ENCODE measurements around the gene CEACAM3.

Gene CEACAM3

DNA sequence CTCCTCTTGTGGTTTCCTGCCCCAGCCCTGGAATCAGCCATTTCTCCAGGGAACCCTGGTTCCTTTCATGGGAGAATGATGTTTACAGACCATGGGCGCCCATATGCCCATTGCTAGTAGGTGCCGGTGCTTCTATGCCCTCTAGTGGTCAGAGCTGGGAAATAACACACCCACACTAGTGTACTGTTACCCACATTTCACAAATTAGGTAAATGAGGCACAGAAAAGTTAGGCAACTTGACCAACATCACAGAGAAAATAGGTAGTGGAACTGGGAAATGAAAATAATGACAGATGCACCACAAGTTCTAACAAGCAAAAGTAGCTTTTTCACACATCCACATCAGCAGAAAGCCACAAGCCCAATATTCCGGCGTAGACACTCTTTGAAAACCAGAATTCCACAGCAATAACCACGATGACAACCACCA is 1.3 kb upstream of the CEACAM3 start:
- Histone ChIP-seq H3K36me3 (ENCODE audit: control insufficient read depth, insufficient read depth, low read length) (no peaks in the 10 kb centered on the region), H3K9ac (ENCODE audit: low read depth, low read length) (no peak overlapping the region), H3K27me3 (ENCODE audit: control insufficient read depth, insufficient read depth, low read length) (peaks cover 4% of the 10 kb centered on the region), H3K4me1 (ENCODE audit: control insufficient read depth, insufficient read depth, low read length) (peaks cover 2% of the 10 kb centered on the region), H3K9me3 (ENCODE audit: control insufficient read depth, insufficient read depth, low read length) (no peaks in the 10 kb centered on the region), H3K4me3 (ENCODE audit: low read depth, low read length) (no peak overlapping the region)

DNA sequence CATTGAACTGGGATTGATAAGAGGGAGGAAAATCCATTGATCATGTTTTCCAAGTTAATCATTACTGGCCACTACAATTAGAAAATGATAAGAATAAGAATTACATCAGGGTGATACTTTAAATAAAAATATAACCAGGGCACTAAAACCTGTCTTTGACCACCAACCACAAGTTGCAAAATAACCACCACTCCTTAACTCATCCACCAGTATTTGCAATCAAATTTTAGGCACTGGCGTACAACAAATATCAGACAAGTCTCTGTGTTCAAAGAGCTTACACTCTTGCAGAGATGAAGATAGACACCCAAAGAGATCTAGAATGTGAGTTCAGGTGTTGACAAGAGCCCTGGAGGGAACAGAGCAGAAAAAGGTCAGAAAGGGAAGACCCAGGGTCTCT is 514 bp downstream of the CEACAM3 start:
- Histone ChIP-seq H3K27me3 (ENCODE audit: control insufficient read depth, insufficient read depth, low read length) (peaks cover 4% of the 10 kb centered on the region), H3K36me3 (ENCODE audit: control insufficient read depth, insufficient read depth, low read length) (no peaks in the 10 kb centered on the region), H3K4me1 (ENCODE audit: control insufficient read depth, insufficient read depth, low read length) (peaks cover 2% of the 10 kb centered on the region), H3K9me3 (ENCODE audit: control insufficient read depth, insufficient read depth, low read length) (no peaks in the 10 kb centered on the region), H3K9ac (ENCODE audit: low read depth, low read length) (no peak overlapping the region), H3K4me3 (ENCODE audit: low read depth, low read length) (no peak overlapping the region)

DNA sequence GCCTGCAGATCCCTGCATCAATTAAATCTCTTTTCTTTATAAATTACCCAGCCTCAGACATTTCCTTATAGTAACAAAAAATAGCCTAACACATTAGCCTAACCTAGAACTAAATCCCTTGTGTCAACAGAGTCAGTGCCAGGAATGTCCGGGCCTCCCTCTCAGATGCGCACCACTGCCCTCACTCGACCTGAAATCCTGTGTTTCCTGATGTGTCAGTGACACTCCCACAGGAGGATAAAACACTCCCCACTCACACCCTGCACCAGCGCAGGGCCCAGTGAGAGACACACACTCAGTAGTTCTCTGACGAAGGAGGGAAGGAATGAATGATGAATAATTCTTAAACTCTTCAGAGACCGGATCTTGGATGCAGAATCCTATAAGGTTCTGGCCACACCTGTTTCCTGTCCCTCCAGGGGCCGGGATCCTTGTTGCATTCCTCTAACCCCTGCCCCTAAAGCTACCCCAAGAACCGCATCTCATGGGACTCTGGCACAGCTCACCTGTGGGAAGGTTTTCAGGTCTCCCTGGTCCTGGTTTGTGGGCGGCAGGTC is 3.1 kb downstream of the CEACAM3 start:
- Histone ChIP-seq H3K4me1 (ENCODE audit: control insufficient read depth, insufficient read depth, low read length) (no peaks in the 10 kb centered on the region), H3K9me3 (ENCODE audit: control insufficient read depth, insufficient read depth, low read length) (no peaks in the 10 kb centered on the region), H3K4me3 (ENCODE audit: low read depth, low read length) (no peak overlapping the region), H3K27me3 (ENCODE audit: control insufficient read depth, insufficient read depth, low read length) (no peaks in the 10 kb centered on the region), H3K36me3 (ENCODE audit: control insufficient read depth, insufficient read depth, low read length) (no peaks in the 10 kb centered on the region), H3K9ac (ENCODE audit: low read depth, low read length) (no peak overlapping the region)

DNA sequence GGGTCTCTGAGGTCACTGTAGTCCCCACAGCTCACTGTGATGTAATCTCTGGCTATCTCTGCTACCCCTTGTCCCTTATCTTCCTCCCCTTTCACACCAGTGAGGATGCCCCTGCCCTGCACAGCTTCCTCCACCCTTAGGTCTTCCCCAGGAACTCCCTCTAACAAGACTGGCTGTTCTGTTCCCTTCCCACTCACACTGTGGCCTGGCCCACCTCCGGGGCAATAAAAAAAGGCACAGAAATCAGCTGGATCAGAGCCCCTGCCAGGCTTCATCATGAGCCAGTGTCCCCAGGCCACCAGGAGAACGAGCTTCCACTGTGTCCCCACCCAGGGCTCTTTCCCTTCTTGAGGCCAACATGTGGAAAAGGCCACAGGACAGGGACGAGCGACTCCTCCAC is 4.6 kb downstream of the CEACAM3 start:
- no peak overlapping the region for H3K4me3 ChIP-seq (ENCODE audit: low read depth, low read length)
- no peaks in the 10 kb centered on the region for H3K27me3 ChIP-seq (ENCODE audit: control insufficient read depth, insufficient read depth, low read length)
- H3K9ac ChIP-seq (ENCODE audit: low read depth, low read length): no peak overlapping the region
- H3K36me3 ChIP-seq (ENCODE audit: control insufficient read depth, insufficient read depth, low read length): no peaks in the 10 kb centered on the region
- no peaks in the 10 kb centered on the region for H3K4me1 ChIP-seq (ENCODE audit: control insufficient read depth, insufficient read depth, low read length)
- H3K9me3 ChIP-seq (ENCODE audit: control insufficient read depth, insufficient read depth, low read length): no peaks in the 10 kb centered on the region

DNA sequence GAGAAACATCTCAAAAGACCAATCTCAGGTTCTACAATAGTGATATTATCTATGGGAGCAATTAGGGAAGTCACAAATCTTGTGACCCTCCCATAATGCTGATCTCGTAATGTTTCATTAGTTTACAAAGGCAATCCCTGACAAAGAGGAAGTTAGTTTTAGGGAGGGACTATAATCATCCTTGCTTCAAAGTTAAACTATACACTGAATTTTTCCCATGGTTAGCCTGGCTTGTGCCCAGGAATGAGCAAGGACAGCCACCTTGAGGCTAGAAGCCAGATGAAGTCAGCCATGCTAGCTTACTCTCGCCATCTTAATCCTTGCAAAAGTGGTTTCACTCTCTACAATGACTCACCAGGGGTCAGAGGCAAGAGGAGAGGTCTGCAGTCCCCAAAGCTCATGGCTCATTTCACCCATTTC is 5.4 kb downstream of the CEACAM3 start:
- Histone ChIP-seq H3K9me3 (ENCODE audit: control insufficient read depth, insufficient read depth, low read length) (no peaks in the 10 kb centered on the region), H3K4me1 (ENCODE audit: control insufficient read depth, insufficient read depth, low read length) (no peaks in the 10 kb centered on the region), H3K27me3 (ENCODE audit: control insufficient read depth, insufficient read depth, low read length) (no peaks in the 10 kb centered on the region), H3K4me3 (ENCODE audit: low read depth, low read length) (no peak overlapping the region), H3K9ac (ENCODE audit: low read depth, low read length) (no peak overlapping the region), H3K36me3 (ENCODE audit: control insufficient read depth, insufficient read depth, low read length) (no peaks in the 10 kb centered on the region)

DNA sequence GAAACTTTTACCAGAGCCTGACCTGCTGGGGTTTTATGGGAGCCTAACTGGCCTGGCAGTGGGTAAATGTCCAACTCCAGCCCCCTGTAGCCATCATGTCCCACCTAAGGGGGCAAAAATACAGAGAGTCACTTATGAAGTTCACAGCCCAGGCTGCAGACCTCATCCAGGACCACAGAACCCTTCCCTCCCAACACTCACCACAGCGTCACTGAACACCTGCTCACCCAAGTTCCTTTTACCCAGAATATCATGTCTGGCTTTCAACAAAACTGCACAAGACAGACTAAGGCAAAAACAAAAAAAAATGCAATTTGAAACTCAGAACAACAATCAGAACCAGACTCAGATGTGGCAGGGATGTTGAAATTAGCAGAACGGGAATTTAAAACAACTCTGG is 6.4 kb downstream of the CEACAM3 start:
- no peaks in the 10 kb centered on the region for H3K4me1 ChIP-seq (ENCODE audit: control insufficient read depth, insufficient read depth, low read length)
- H3K9ac ChIP-seq (ENCODE audit: low read depth, low read length): no peak overlapping the region

DNA sequence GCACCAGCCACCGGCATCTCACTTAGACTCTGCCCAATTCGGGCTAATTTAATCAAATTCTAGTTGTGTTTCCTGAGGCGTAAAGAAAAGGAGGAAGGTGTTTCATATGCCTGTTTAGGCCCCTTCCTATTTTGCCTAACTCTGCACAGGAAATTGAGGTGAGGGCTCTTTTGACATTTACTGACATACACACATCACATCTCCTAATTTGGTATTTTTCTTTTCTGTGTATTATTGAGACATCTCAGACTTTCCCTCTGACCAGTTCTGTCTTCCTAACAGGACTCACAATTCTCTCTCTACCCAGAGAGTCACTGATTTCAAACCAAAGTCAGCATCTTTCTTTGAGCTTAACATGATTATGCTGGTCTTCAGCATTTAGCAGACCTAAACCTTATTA is 7.9 kb downstream of the CEACAM3 start:
- H3K36me3 ChIP-seq (ENCODE audit: control insufficient read depth, insufficient read depth, low read length): no peaks in the 10 kb centered on the region
- H3K9ac ChIP-seq (ENCODE audit: low read depth, low read length): no peak overlapping the region
- H3K4me1 ChIP-seq (ENCODE audit: control insufficient read depth, insufficient read depth, low read length): no peaks in the 10 kb centered on the region
- no peak overlapping the region for H3K4me3 ChIP-seq (ENCODE audit: low read depth, low read length)
- no peaks in the 10 kb centered on the region for H3K9me3 ChIP-seq (ENCODE audit: control insufficient read depth, insufficient read depth, low read length)
- H3K27me3 ChIP-seq (ENCODE audit: control insufficient read depth, insufficient read depth, low read length): no peaks in the 10 kb centered on the region

More for the DNA sequence above, 6.4 kb downstream of the CEACAM3 start:
- Histone ChIP-seq H3K36me3 (ENCODE audit: control insufficient read depth, insufficient read depth, low read length) (no peaks in the 10 kb centered on the region), H3K4me3 (ENCODE audit: low read depth, low read length) (no peak overlapping the region), H3K9me3 (ENCODE audit: control insufficient read depth, insufficient read depth, low read length) (no peaks in the 10 kb centered on the region), H3K27me3 (ENCODE audit: control insufficient read depth, insufficient read depth, low read length) (no peaks in the 10 kb centered on the region)

DNA sequence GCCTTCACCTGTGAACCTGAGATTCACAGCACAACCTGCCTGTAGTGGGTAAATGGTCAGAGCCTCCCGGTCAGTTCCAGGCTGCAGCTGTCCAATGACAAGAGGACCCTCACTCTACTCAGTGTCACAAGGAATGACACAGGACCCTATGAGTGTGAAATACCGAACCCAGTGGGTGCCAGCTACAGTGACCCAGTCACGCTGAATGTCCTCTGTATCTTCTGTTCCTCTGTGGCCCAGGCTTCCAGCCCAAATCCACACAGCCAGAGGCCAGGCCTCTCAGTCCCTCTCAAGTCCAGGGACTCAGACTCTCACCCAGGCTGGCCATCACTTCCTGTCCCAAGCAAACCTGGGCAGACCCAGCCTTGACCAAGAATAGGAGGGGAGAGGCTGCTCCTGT is 10.8 kb downstream of the CEACAM3 start:
- Histone ChIP-seq H3K9me3 (ENCODE audit: control insufficient read depth, insufficient read depth, low read length) (no peaks in the 10 kb centered on the region), H3K4me3 (ENCODE audit: low read depth, low read length) (no peak overlapping the region), H3K9ac (ENCODE audit: low read depth, low read length) (no peak overlapping the region), H3K36me3 (ENCODE audit: control insufficient read depth, insufficient read depth, low read length) (no peaks in the 10 kb centered on the region), H3K27me3 (ENCODE audit: control insufficient read depth, insufficient read depth, low read length) (no peaks in the 10 kb centered on the region), H3K4me1 (ENCODE audit: control insufficient read depth, insufficient read depth, low read length) (no peaks in the 10 kb centered on the region)

DNA sequence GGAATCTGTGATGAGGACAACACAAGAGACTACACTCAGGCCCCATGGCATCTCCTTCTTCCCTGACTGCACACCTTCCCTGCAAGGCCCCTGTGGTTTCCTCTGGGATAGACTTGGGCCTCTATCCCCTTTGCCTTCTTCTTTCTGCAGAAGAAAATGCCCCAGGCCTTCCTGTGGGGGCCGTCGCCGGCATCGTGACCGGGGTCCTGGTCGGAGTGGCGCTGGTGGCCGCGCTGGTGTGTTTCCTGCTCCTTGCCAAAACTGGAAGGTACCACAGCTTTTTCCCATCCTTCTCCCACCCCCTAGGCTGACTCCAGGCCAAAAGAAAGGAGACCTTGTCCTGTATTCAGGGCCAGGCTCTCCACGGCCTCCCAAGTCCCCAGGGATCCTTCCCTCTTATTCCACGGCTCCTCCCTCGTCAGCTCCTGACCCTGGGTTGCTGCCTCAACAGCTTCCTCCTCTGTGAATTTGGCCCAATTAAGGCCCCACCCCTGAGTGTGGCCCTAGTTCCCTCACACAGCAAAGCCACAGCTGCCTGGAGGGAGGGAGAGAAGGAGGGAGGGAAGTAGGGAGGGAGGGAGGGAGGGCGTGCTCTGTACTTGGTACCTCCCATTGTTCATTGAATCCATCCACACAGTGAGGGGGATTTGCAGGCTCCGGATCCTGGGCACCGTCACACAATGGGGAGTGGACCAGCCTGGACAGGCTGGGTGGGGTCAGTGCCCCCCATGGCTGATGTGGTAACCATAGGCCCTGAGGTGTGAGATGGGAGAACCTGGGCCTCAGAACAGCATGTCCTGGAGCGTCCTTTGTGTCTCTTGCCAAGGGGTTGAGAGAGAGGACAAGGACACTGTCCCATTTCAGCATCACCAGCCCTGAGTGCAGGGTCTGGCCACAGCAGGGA is 12.5 kb downstream of the CEACAM3 start:
- no peak overlapping the region for H3K9ac ChIP-seq (ENCODE audit: low read depth, low read length)
- no peaks in the 10 kb centered on the region for H3K4me1 ChIP-seq (ENCODE audit: control insufficient read depth, insufficient read depth, low read length)
- H3K27me3 ChIP-seq (ENCODE audit: control insufficient read depth, insufficient read depth, low read length): no peaks in the 10 kb centered on the region
- H3K9me3 ChIP-seq (ENCODE audit: control insufficient read depth, insufficient read depth, low read length): no peaks in the 10 kb centered on the region
- no peak overlapping the region for H3K4me3 ChIP-seq (ENCODE audit: low read depth, low read length)
- no peaks in the 10 kb centered on the region for H3K36me3 ChIP-seq (ENCODE audit: control insufficient read depth, insufficient read depth, low read length)

DNA sequence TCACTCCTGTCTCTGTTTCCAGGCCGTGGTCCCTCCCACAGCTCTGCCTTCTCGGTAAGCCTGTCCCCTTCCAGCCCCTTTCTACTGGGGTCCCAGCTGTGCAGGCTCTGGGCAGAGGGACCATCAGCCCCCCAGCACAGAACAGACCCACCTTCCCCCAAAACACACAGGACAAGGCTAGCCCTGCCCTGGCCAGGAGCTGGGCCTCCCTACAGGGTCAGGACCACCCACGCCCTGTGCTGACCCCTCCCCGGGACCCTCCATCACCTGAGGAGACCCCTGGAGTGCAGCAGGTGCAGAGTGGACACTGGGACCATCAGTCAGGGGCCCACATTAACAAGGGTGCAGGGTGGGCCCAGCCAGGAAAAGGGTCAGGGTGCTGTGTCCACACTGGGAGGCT is 13.9 kb downstream of the CEACAM3 start:
- Histone ChIP-seq H3K27me3 (ENCODE audit: control insufficient read depth, insufficient read depth, low read length) (no peaks in the 10 kb centered on the region), H3K4me1 (ENCODE audit: control insufficient read depth, insufficient read depth, low read length) (no peaks in the 10 kb centered on the region), H3K9ac (ENCODE audit: low read depth, low read length) (no peak overlapping the region), H3K36me3 (ENCODE audit: control insufficient read depth, insufficient read depth, low read length) (no peaks in the 10 kb centered on the region), H3K9me3 (ENCODE audit: control insufficient read depth, insufficient read depth, low read length) (no peaks in the 10 kb centered on the region), H3K4me3 (ENCODE audit: low read depth, low read length) (no peak overlapping the region)

DNA sequence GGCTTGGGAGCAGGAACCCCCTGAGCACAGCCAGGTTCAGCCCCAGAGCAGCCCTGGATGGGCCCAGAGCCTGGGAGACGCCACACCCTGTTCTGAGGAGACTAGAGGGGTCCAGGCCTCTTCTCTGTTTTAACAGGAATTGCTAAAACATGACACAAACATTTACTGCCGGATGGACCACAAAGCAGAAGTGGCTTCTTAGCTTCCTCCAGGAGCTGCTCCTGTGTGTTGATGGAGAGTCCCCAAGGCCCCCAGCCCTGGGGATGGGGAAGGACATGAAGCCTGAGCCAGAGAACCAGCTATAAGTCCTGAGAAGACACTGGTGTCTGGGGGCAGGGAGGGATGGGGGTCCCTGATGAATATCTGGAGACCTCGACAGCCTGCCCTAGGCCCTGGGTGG is 14.6 kb downstream of the CEACAM3 start:
- Histone ChIP-seq H3K36me3 (ENCODE audit: control insufficient read depth, insufficient read depth, low read length) (no peaks in the 10 kb centered on the region), H3K4me1 (ENCODE audit: control insufficient read depth, insufficient read depth, low read length) (no peaks in the 10 kb centered on the region), H3K27me3 (ENCODE audit: control insufficient read depth, insufficient read depth, low read length) (no peaks in the 10 kb centered on the region), H3K9ac (ENCODE audit: low read depth, low read length) (no peak overlapping the region), H3K9me3 (ENCODE audit: control insufficient read depth, insufficient read depth, low read length) (no peaks in the 10 kb centered on the region), H3K4me3 (ENCODE audit: low read depth, low read length) (no peak overlapping the region)

DNA sequence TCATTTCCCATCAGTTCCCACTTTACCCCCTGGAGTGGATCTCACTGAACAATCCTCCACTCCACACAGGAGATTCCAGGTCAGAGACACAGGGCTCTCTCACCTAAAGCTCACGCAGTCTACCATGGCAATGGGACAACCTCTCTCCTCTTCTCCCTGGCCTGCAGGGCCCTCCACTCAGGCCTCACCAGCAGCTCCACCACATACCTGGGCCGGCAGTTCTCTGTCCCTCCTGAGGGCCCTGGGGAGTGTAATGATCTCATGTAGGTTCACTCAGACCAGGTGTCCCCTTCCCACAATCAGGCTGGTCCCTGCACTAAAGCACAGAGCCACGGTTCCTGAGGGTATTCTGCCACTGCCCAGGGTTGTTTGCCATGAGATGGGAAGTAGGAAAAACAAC is 15.6 kb downstream of the CEACAM3 start:
- no peaks in the 10 kb centered on the region for H3K36me3 ChIP-seq (ENCODE audit: control insufficient read depth, insufficient read depth, low read length)
- H3K4me3 ChIP-seq (ENCODE audit: low read depth, low read length): no peak overlapping the region
- no peak overlapping the region for H3K9ac ChIP-seq (ENCODE audit: low read depth, low read length)
- H3K27me3 ChIP-seq (ENCODE audit: control insufficient read depth, insufficient read depth, low read length): no peaks in the 10 kb centered on the region
- H3K4me1 ChIP-seq (ENCODE audit: control insufficient read depth, insufficient read depth, low read length): no peaks in the 10 kb centered on the region
- no peaks in the 10 kb centered on the region for H3K9me3 ChIP-seq (ENCODE audit: control insufficient read depth, insufficient read depth, low read length)
